ENCODE results near the gene RFWD3. TPM values are rescaled to one million over a fixed set of nuclear protein-coding genes. Genes with fewer than 3 reads are reported as not detected.

RFWD3 gene
- total RNA-seq, 6 experiments from 2014 or later = 5.4 to 10.3 (median 7.3) TPM

DNA sequence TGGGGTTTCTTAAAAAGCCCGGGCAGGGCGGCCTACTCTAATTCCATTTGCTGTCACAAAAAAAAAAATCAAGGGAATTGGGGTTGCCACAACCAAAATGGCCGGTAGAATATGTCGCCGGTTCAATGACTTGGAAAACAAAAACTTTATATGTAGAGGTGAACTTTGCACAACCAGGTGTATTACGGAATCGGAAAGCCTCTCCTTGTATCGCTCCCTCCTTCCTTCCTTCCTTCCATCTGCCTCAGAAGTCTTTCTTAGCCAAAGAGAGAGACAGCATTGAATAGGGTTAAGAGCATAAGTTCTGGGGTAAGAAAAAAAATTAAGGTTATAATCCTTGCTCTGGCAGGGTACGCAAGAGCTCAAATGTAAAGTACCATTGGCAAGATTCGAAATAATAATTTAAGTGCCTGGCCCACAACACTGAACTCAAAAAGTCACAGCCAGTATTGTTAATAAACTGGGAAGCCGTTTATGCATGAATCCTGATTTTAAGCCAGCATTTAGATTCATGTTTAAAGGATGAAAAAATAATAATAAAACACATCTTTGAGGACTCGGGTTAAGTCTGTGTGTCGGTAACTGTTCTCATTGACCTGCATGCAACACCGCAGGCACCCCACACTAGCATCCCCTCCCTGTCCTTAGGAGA, 59.2 kb downstream of the RFWD3 start:
- ATAC-seq = peak in 3 of 4 donors; percentile 15 to 49 (median 35)
- intact Hi-C loops (cut with DNase I) = no loop called here
- WGBS (ENCODE audit: insufficient coverage, low coverage, low lambda C conversion rate, missing lambda C conversion rate) = 28% methylated on average over 14 of the region's 14 CpGs
- Histone ChIP-seq H3K9me3 (no peaks in the 10 kb centered on the region), H3K27me3 (no peaks in the 10 kb centered on the region), H3K4me1 (peaks cover 0 to 19% (median 9%) of the 10 kb centered on the region in 4 donors), H3K27ac (peak overlapping the region; percentile 93 to 95 (median 94)), H3K4me3 (peak overlapping the region; percentile 90 to 100 (median 99)), H3K36me3 (no peaks in the 10 kb centered on the region)
- TF ChIP-seq POLR2A (IDR thresholded peaks at IDR 0.05) = no peak
- DNase-seq = no peak

DNA sequence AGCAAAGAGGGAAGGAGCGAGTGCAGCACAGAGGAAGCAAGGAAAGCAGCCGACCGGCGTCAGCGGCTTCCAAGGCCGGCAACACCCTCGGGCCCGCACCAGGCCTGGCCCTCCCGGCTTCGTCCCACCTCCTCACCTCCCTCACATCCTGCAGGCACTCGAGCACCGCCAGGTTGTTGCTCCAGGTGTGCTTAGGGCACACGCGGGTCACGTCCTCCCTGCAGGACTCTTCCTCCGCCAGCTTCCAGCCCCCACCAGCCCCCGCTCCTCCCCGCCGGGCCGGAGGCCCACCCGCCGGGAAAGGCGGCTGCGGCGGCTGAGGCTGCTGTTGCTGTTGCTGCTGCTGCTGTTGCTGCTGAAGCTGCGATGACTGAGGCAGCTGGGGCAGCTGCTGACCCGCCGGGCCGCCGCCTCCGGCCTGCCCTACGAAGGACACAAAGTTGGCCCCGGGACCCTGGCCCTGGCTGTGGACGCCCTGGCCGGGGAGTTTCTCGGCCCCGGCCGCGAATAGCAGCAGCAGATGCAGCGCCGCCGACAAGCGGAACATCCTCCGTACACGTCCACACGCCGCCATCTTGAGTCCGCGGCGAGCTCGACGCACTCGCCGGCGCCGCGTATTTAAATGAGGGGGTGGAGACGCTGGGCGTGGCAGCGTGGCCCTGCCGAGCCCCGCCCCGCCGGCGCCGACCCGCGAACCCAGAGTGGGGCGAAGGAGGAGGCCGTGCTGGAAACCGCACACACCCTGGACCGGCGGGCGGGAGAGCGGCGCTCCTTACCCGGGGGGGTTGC, 60.0 kb downstream of the RFWD3 start, which contains the start of gene GLG1:
GLG1 (minus strand) TSS at position 594 of the 789 bp plus-strand sequence; CDS start at position 574, 20 bp downstream.
- H3K27me3 ChIP-seq = no peaks in the 10 kb centered on the region
- ATAC-seq (peak; percentile 97 to 99 (median 98)), DNase-seq (peak; percentile 95 to 96 (median 95))
- no peaks in the 10 kb centered on the region for H3K9me3 ChIP-seq
- peak within 1 kb of the TSS; percentile 90 to 100 (median 99) for H3K4me3 ChIP-seq
- 0% methylated on average over 10 of the region's 77 CpGs for WGBS (ENCODE audit: insufficient coverage, low coverage, low lambda C conversion rate, missing lambda C conversion rate)
- H3K27ac ChIP-seq = peak within 1 kb of the TSS; percentile 93 to 95 (median 94)
- H3K4me1 ChIP-seq = peaks cover 0 to 23% (median 10%) of the 10 kb centered on the region in 4 donors
- TF ChIP-seq, protein P1, sequence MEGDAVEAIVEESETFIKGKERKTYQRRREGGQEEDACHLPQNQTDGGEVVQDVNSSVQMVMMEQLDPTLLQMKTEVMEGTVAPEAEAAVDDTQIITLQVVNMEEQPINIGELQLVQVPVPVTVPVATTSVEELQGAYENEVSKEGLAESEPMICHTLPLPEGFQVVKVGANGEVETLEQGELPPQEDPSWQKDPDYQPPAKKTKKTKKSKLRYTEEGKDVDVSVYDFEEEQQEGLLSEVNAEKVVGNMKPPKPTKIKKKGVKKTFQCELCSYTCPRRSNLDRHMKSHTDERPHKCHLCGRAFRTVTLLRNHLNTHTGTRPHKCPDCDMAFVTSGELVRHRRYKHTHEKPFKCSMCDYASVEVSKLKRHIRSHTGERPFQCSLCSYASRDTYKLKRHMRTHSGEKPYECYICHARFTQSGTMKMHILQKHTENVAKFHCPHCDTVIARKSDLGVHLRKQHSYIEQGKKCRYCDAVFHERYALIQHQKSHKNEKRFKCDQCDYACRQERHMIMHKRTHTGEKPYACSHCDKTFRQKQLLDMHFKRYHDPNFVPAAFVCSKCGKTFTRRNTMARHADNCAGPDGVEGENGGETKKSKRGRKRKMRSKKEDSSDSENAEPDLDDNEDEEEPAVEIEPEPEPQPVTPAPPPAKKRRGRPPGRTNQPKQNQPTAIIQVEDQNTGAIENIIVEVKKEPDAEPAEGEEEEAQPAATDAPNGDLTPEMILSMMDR (IDR thresholded peaks at IDR 0.05) = peak in 1 of 4 donors; percentile 19
- TF ChIP-seq POLR2A (IDR thresholded peaks at IDR 0.05) = peak; percentile 89
- intact Hi-C loops (cut with DNase I) = no loop called here
- no peaks in the 10 kb centered on the region for H3K36me3 ChIP-seq

DNA sequence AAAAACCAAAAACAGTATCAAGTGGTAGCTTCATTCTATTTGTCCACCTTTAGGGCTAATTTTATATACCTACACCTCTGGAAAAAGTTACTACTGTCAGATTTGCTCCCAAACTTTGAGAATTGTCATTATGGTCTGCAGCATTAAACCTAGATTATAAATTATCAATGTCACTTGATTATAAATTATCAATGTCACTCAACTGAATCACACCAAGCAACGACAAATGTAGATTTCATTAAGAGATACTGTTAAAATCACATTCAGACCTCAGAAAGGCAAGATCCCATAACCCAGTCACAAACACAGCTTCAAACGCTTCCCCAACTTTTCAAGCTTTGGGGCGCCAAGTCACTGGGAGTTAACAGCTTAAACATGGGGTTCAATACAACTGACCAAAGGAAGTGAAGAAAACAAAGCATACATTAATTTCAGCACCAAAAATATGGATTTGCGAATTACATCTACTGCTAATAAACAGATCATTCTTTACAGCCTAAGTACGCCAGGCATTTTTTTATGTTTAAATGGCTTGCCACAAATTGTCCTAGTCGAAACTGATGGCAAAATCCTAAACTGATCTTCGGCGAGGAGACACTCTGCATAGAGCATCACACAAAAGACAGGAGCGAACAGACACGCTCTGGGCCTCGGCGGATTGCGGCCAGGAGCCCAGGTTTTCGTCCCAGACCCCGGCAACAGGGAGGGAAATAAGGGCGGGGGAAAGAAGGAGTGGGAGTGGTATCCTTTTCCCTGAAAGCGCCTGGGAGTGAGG, 60.7 kb downstream of the RFWD3 start:
- DNase-seq = no peak
- Histone ChIP-seq H3K4me3 (peak overlapping the region; percentile 90 to 100 (median 99)), H3K9me3 (no peaks in the 10 kb centered on the region), H3K27ac (peak overlapping the region; percentile 93 to 95 (median 94)), H3K27me3 (no peaks in the 10 kb centered on the region), H3K4me1 (peaks cover 0 to 23% (median 10%) of the 10 kb centered on the region in 4 donors), H3K36me3 (no peaks in the 10 kb centered on the region)
- ATAC-seq = peak; percentile 5 to 20 (median 11)
- no peak for TF ChIP-seq POLR2A (IDR thresholded peaks at IDR 0.05)
- TF ChIP-seq, protein P1 (IDR thresholded peaks at IDR 0.05) = no peak
- 1% methylated on average over 15 of the region's 17 CpGs for WGBS (ENCODE audit: insufficient coverage, low coverage, low lambda C conversion rate, missing lambda C conversion rate)
- intact Hi-C loops (cut with DNase I) = no loop called here

DNA sequence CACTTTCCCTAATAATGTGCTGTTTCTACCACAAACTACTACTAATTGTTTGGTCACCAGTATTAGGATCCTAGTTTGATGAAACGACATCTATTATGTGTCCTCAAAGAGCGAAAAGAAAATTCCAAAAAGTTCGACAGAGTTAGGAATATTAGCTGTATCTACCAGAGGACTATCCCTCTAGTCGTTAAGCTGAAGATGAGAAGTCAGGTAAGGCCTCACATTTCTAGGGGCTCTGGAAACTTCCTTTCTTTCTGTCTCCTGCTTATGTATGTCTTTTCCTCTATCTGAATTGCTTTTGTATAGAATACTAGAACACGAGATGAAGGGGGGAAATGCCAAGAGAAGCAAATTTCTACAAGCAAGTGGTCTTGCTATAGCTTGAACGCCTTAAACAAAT, 61.3 kb downstream of the RFWD3 start:
- H3K4me1 ChIP-seq = peaks cover 0 to 23% (median 10%) of the 10 kb centered on the region in 4 donors
- intact Hi-C loops (cut with DNase I) = no loop called here
- ATAC-seq = no peak
- H3K4me3 ChIP-seq = peak overlapping the region; percentile 90 to 100 (median 99)
- no peak for DNase-seq
- 30% methylated on average over 6 of the region's 6 CpGs for WGBS (ENCODE audit: insufficient coverage, low coverage, low lambda C conversion rate, missing lambda C conversion rate)
- H3K27ac ChIP-seq = peak overlapping the region in 1 of 3 donors; percentile 93
- no peaks in the 10 kb centered on the region for H3K36me3 ChIP-seq
- TF ChIP-seq, protein P1 (IDR thresholded peaks at IDR 0.05) = no peak
- no peak for TF ChIP-seq POLR2A (IDR thresholded peaks at IDR 0.05)
- H3K9me3 ChIP-seq = no peaks in the 10 kb centered on the region
- H3K27me3 ChIP-seq = no peaks in the 10 kb centered on the region

Measured in right lobe of liver (tissue), 6 donors.